ENCODE measurements around the gene AADAC. TPM values are rescaled to one million over a fixed set of nuclear protein-coding genes. Genes with fewer than 3 reads are reported as not detected.
A peak's percentile ranks its signal among the peaks of the same experiment; 100 is the strongest.
"Not testable (repeated sequence)": the region's sequence is repeated elsewhere in the genome, so short reads cannot be mapped to it uniquely, and the experiment has no call there.

The AADAC gene
- total RNA-seq, result not detected

GRCh38 chr3:151813799-151814198 is at the start of gene AADAC:
AADAC (plus strand) TSS chr3:151814116; CDS start chr3:151814163, 47 bp downstream.
- DNase-seq (ENCODE audit: low spot score) (no peak), ATAC-seq (no peak)
- intact Hi-C loops (cut with DNase I), result no loop called here

- intact Hi-C loops (cut with DNase I); ATAC-seq; DNase-seq (ENCODE audit: low spot score): not testable (repeated sequence)
Observed at GRCh38 chr3:151764699-151765098, 49.2 kb upstream of the AADAC start.

GRCh38 chr3:151765685-151766084 is 48.2 kb upstream of the AADAC start:
- no peak for ATAC-seq
- intact Hi-C loops (cut with DNase I), result no loop called here

GRCh38 chr3:151766454-151766853 is 47.5 kb upstream of the AADAC start:
- ATAC-seq (no peak), DNase-seq (ENCODE audit: low spot score) (no peak)
- intact Hi-C loops (cut with DNase I), result no loop called here

More at GRCh38 chr3:151765685-151766084, 48.2 kb upstream of the AADAC start:
- DNase-seq (ENCODE audit: low spot score), result no peak

- DNase-seq (ENCODE audit: low spot score) (no peak), ATAC-seq (no peak)
- intact Hi-C loops (cut with DNase I), result no loop called here
Observed at GRCh38 chr3:151768393-151768930, 45.5 kb upstream of the AADAC start.

- DNase-seq (ENCODE audit: low spot score) (no peak), ATAC-seq (no peak)
Observed at GRCh38 chr3:151769175-151769574, 44.7 kb upstream of the AADAC start.

GRCh38 chr3:151770956-151771355 is 43.0 kb upstream of the AADAC start:
- intact Hi-C loops (cut with DNase I), result no loop called here
- ATAC-seq (peak; percentile 97), DNase-seq (ENCODE audit: low spot score) (peak; percentile 75)

More at GRCh38 chr3:151769175-151769574, 44.7 kb upstream of the AADAC start:
- intact Hi-C loops (cut with DNase I), result no loop called here

- intact Hi-C loops (cut with DNase I), result no loop called here
- no peak for ATAC-seq
Observed at GRCh38 chr3:151772825-151773480, 41.0 kb upstream of the AADAC start.

GRCh38 chr3:151774235-151774634 is 39.7 kb upstream of the AADAC start:
- ATAC-seq, result no peak
- intact Hi-C loops (cut with DNase I), result no loop called here

More at GRCh38 chr3:151772825-151773480, 41.0 kb upstream of the AADAC start:
- no peak for DNase-seq (ENCODE audit: low spot score)

GRCh38 chr3:151774910-151775309 is 39.0 kb upstream of the AADAC start:
- DNase-seq (ENCODE audit: low spot score) (no peak), ATAC-seq (no peak)
- intact Hi-C loops (cut with DNase I), result no loop called here

More at GRCh38 chr3:151774235-151774634, 39.7 kb upstream of the AADAC start:
- DNase-seq (ENCODE audit: low spot score), result no peak

- no peak for DNase-seq (ENCODE audit: low spot score)
- intact Hi-C loops (cut with DNase I), result no loop called here
- no peak for ATAC-seq
Observed at GRCh38 chr3:151775314-151776258, 38.3 kb upstream of the AADAC start.

- ATAC-seq (no peak), DNase-seq (ENCODE audit: low spot score) (no peak)
- intact Hi-C loops (cut with DNase I), result no loop called here
Observed at GRCh38 chr3:151776259-151776740, 37.6 kb upstream of the AADAC start.

- ATAC-seq, result no peak
- no peak for DNase-seq (ENCODE audit: low spot score)
- intact Hi-C loops (cut with DNase I), result no loop called here
Observed at GRCh38 chr3:151777880-151778279, 36.0 kb upstream of the AADAC start.

GRCh38 chr3:151787626-151788025 is 26.3 kb upstream of the AADAC start:
- intact Hi-C loops (cut with DNase I), result no loop called here
- ATAC-seq (no peak), DNase-seq (ENCODE audit: low spot score) (no peak)

GRCh38 chr3:151788401-151788800 is 25.5 kb upstream of the AADAC start:
- ATAC-seq, result no peak
- no peak for DNase-seq (ENCODE audit: low spot score)
- intact Hi-C loops (cut with DNase I), result no loop called here

- DNase-seq (ENCODE audit: low spot score) (no peak), ATAC-seq (no peak)
- intact Hi-C loops (cut with DNase I), result no loop called here
Observed at GRCh38 chr3:151789853-151790463, 24.0 kb upstream of the AADAC start.

- intact Hi-C loops (cut with DNase I); ATAC-seq; DNase-seq (ENCODE audit: low spot score): not testable (repeated sequence)
Observed at GRCh38 chr3:151790763-151791162, 23.2 kb upstream of the AADAC start.

- ATAC-seq, result no peak
- DNase-seq (ENCODE audit: low spot score), result no peak
- intact Hi-C loops (cut with DNase I), result no loop called here
Observed at GRCh38 chr3:151792411-151792810, 21.5 kb upstream of the AADAC start.

GRCh38 chr3:151793636-151794035 is 20.3 kb upstream of the AADAC start:
- ATAC-seq, result no peak
- intact Hi-C loops (cut with DNase I), result no loop called here
- DNase-seq (ENCODE audit: low spot score), result no peak
